OCI-LY3 (cell line): ENCODE results near the gene COL4A6.

Experiments used
- H2AFZ ChIP-seq: fragments of 200-600, 300-600 bp; shearing (Covaris generic); 2 replicates; pipeline ENCODE4 v1.6.0; 2014; ENCODE audit warnings: antibody characterized with exemption, low read depth, low read length
- H3K27ac ChIP-seq: fragments of 200-600, 300-600 bp; sonication (generic); 2 replicates; pipeline ENCODE4 v1.5.1; 2014; ENCODE audit warnings: mild to moderate bottlenecking, low read length, moderate library complexity, mixed read lengths
- H3K27me3 ChIP-seq: fragments of 200-600, 300-600 bp; sonication (generic); 2 replicates; pipeline ENCODE4 v1.6.1; 2014; ENCODE audit warnings: low read depth, low read length, mixed read lengths
- H3K36me3 ChIP-seq: fragments of 200-600, 300-600 bp; sonication (generic); replicated peaks from 2 replicates; pipeline ENCODE3; 2014; ENCODE audit warnings: low read depth, low read length, mixed read lengths
- H3K4me1 ChIP-seq: fragments of 300-600, 200-600 bp; sonication (generic); 2 replicates; pipeline ENCODE4 v1.6.1; 2014; ENCODE audit warnings: low read length, mixed read lengths
- H3K4me2 ChIP-seq: fragments of 200-600, 300-600 bp; sonication (generic); 2 replicates; pipeline ENCODE4 v1.6.1; 2014; ENCODE audit warnings: low read length, mixed read lengths
- H3K4me3 ChIP-seq: fragments of 300-600, 200-600 bp; sonication (generic); 2 replicates; pipeline ENCODE4 v1.5.1; 2014; ENCODE audit warnings: antibody characterized with exemption, mild to moderate bottlenecking, low read length, moderate library complexity
- H3K79me2 ChIP-seq: fragments of 300-600, 200-600 bp; shearing (Covaris generic); 2 replicates; pipeline ENCODE4 v1.6.1; 2014; ENCODE audit warnings: mild to moderate bottlenecking, low read length, mixed read lengths
- H3K9ac ChIP-seq: fragments of 300-600, 200-600 bp; shearing (Covaris generic); 2 replicates; pipeline ENCODE4 v1.6.0; 2014; ENCODE audit warnings: mild to moderate bottlenecking, low read length, moderate library complexity
- H3K9me3 ChIP-seq: fragments of 200-600, 300-600 bp; shearing (Covaris generic); 2 replicates; pipeline ENCODE4 v1.6.1; 2014; ENCODE audit warnings: low read length, mixed read lengths; ENCODE audit not compliant: insufficient read depth
- H4K20me1 ChIP-seq: fragments of 200-600, 300-600 bp; sonication (generic); 2 replicates; pipeline ENCODE4 v1.6.1; 2016; ENCODE audit warnings: low read length, mixed read lengths; ENCODE audit not compliant: insufficient read depth
- CTCF ChIP-seq: fragments of 200-600, 300-600 bp; sonication (generic); IDR thresholded peaks from 2 replicates; pipeline ENCODE4 v1.5.1; 2014; ENCODE audit warnings: antibody characterized with exemption, low read length, low read depth
- EZH2phosphoT487 ChIP-seq: fragments of 200-600 bp; shearing (Covaris generic); IDR thresholded peaks from 2 replicates; pipeline ENCODE4 v1.6.1; 2018; ENCODE audit warnings: antibody characterized with exemption, mixed run types, low read depth

The COL4A6 gene

DNA sequence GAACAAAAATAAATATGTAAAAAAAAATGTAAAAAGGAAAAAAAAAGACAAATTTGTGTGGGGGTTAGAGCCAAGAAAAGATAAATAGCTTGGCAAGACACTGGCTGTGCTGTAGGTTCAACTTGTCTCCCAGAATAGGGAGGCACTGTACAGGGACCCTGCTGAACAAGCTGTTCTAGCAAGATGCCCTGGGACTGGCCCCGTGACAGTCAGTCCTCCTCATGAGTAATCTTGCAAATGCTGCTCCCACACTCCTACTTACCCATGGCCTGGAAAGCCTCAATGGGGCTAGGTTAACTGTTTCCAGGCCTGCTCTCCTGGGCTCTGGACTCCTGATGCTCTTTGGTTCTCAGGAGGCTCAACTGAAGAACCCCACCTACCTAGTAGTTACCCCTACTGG, 239.8 kb downstream of the COL4A6 start:
- no peaks in the 10 kb centered on the region for H3K9me3 ChIP-seq
- H2AFZ ChIP-seq: no peak overlapping the region
- no peaks in the 10 kb centered on the region for H3K79me2 ChIP-seq
- H3K9ac ChIP-seq: no peak overlapping the region
- no peak overlapping the region for H3K4me3 ChIP-seq
- H3K27ac ChIP-seq: no peak overlapping the region
- TF ChIP-seq CTCF (no peak), EZH2phosphoT487 (no peak)
- no peaks in the 10 kb centered on the region for H4K20me1 ChIP-seq
- no peaks in the 10 kb centered on the region for H3K27me3 ChIP-seq
- no peak overlapping the region for H3K4me2 ChIP-seq
- H3K4me1 ChIP-seq: peaks cover 2% of the 10 kb centered on the region; the same call in 1 of the 2 replicates
- no peaks in the 10 kb centered on the region for H3K36me3 ChIP-seq

DNA sequence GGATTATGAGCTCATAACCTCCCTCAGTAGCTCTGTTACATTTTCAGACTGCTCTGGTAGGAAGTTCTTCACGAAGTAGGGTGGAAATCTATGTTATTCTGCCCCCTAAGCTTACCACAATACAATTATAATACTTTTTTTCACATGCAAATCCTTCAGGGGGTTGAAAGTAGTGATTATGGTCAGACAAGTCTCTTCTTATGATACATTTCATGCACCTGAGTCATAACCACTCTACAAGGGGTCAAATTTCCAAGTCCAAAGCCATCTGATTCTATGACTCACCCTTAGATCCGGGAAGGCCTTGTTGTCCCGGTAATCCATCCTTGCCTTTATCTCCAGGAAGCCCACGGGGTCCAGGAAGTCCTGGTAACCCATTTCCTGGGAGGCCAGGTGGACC, 251.4 kb downstream of the COL4A6 start:
- Histone ChIP-seq H3K36me3 (no peaks in the 10 kb centered on the region), H3K4me1 (no peaks in the 10 kb centered on the region), H3K9me3 (no peaks in the 10 kb centered on the region), H3K4me2 (no peak overlapping the region), H4K20me1 (no peaks in the 10 kb centered on the region), H3K79me2 (no peaks in the 10 kb centered on the region), H3K27me3 (no peaks in the 10 kb centered on the region), H3K27ac (no peak overlapping the region), H2AFZ (no peak overlapping the region), H3K9ac (no peak overlapping the region), H3K4me3 (no peak overlapping the region)
- TF ChIP-seq CTCF (no peak), EZH2phosphoT487 (no peak)

GRCh38 chrX:108178143-108178498, 260.1 kb downstream of the COL4A6 start:
- no peak overlapping the region for H3K9ac ChIP-seq
- TF ChIP-seq EZH2phosphoT487: no peak
- TF ChIP-seq CTCF: no peak

DNA sequence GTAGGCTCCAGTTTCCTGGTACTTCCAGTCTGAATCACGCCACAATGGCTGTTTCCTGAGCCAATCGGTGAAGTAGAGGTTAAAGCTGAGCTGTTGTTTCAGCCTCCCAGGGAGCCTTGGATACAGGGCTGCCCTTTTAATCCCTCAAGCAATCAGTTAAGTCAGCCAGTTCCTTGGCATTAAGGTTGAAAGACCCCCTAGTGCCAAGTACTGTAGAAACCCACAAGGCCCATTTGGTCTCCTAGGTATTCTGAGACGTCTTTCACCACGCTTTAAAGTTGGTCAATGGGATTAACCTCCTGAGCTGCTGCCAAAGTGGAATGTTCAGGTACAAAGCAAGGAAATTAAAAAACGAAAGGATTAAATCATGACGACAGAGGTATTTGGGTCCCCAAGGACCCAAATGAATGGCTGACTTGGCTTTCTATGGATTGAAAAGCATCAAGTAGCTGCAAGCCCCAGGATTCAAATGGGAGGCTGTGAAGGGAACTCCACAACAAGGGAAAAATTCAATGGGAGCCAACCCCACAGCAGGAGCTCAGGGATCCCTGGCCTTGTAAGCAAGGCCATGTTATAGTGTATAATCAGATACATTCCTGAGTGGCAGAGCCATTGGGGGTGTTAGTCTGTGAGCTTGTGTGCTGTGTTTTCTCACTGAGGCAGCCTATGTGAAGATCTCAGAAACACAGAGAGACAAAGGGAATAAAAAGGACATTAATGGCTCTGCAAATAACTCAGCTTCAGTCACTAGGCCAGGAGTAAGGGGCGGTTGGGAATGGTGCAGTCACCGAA, 260.7 kb downstream of the COL4A6 start:
- no peak overlapping the region for H2AFZ ChIP-seq
- H3K4me1 ChIP-seq: no peaks in the 10 kb centered on the region
- no peaks in the 10 kb centered on the region for H4K20me1 ChIP-seq
- no peaks in the 10 kb centered on the region for H3K27me3 ChIP-seq
- TF ChIP-seq CTCF (no peak), EZH2phosphoT487 (no peak)
- no peak overlapping the region for H3K9ac ChIP-seq
- no peak overlapping the region for H3K27ac ChIP-seq
- no peak overlapping the region for H3K4me3 ChIP-seq
- no peaks in the 10 kb centered on the region for H3K9me3 ChIP-seq
- H3K4me2 ChIP-seq: no peak overlapping the region
- H3K79me2 ChIP-seq: no peaks in the 10 kb centered on the region
- no peaks in the 10 kb centered on the region for H3K36me3 ChIP-seq

More at GRCh38 chrX:108178143-108178498, 260.1 kb downstream of the COL4A6 start:
- H3K4me2 ChIP-seq: no peak overlapping the region
- no peak overlapping the region for H3K4me3 ChIP-seq
- no peaks in the 10 kb centered on the region for H3K79me2 ChIP-seq
- H4K20me1 ChIP-seq: no peaks in the 10 kb centered on the region
- no peak overlapping the region for H2AFZ ChIP-seq
- H3K36me3 ChIP-seq: no peaks in the 10 kb centered on the region
- no peaks in the 10 kb centered on the region for H3K4me1 ChIP-seq
- no peaks in the 10 kb centered on the region for H3K27me3 ChIP-seq
- no peaks in the 10 kb centered on the region for H3K9me3 ChIP-seq
- H3K27ac ChIP-seq: no peak overlapping the region
